Measurements from ENCODE around the gene GANC. TPM values are rescaled to one million over a fixed set of nuclear protein-coding genes. Genes with fewer than 3 reads are reported as not detected.

GANC gene
- total RNA-seq, 1 experiment from 2014 or later = 24.0 TPM

- ChIA-PET CTCF (interaction anchor here (0.6 kb wide), 1 partner anchor 16 kb away, joined by 3 read pairs; no protein-coding TSS in a partner anchor), POLR2A (interaction anchor here (1.1 kb wide), 1 partner anchor 8 kb away, joined by 3 read pairs; no protein-coding TSS in a partner anchor)
- TF ChIP-seq, protein P1, sequence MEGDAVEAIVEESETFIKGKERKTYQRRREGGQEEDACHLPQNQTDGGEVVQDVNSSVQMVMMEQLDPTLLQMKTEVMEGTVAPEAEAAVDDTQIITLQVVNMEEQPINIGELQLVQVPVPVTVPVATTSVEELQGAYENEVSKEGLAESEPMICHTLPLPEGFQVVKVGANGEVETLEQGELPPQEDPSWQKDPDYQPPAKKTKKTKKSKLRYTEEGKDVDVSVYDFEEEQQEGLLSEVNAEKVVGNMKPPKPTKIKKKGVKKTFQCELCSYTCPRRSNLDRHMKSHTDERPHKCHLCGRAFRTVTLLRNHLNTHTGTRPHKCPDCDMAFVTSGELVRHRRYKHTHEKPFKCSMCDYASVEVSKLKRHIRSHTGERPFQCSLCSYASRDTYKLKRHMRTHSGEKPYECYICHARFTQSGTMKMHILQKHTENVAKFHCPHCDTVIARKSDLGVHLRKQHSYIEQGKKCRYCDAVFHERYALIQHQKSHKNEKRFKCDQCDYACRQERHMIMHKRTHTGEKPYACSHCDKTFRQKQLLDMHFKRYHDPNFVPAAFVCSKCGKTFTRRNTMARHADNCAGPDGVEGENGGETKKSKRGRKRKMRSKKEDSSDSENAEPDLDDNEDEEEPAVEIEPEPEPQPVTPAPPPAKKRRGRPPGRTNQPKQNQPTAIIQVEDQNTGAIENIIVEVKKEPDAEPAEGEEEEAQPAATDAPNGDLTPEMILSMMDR (IDR thresholded peaks at IDR 0.05; ENCODE audit: unreplicated experiment) = no peak
- BruUV-seq (replicated peaks) = no TSS peak
- Mint-ChIP-seq H3K27me3 (ENCODE audit: insufficient read depth, unreplicated experiment) (no peaks in the 10 kb centered on the region), H3K36me3 (ENCODE audit: insufficient read depth, unreplicated experiment) (no peaks in the 10 kb centered on the region), H3K9me3 (ENCODE audit: unreplicated experiment) (no peaks in the 10 kb centered on the region), H3K4me1 (ENCODE audit: insufficient read depth, unreplicated experiment) (no peaks in the 10 kb centered on the region), H3K27ac (ENCODE audit: low read depth, unreplicated experiment) (no peak overlapping the region), H3K4me3 (ENCODE audit: unreplicated experiment) (no peak overlapping the region)
- DNase-seq (ENCODE audit: unreplicated experiment) = no peak
- intact Hi-C loops (cut with micrococcal nuclease) = no loop called here
These were observed 101.8 kb downstream of the GANC start for GRCh38 chr15:42374810-42375209.

GRCh38 chr15:42375252-42375651, 102.3 kb downstream of the GANC start:
- intact Hi-C loops (cut with micrococcal nuclease) = no loop called here
- no peak overlapping the region for H3K27ac Mint-ChIP-seq (ENCODE audit: low read depth, unreplicated experiment)
- H3K4me3 Mint-ChIP-seq (ENCODE audit: unreplicated experiment) = no peak overlapping the region
- no peaks in the 10 kb centered on the region for H3K9me3 Mint-ChIP-seq (ENCODE audit: unreplicated experiment)
- TF ChIP-seq, protein P1 (IDR thresholded peaks at IDR 0.05; ENCODE audit: unreplicated experiment) = no peak
- no peaks in the 10 kb centered on the region for H3K36me3 Mint-ChIP-seq (ENCODE audit: insufficient read depth, unreplicated experiment)
- no peaks in the 10 kb centered on the region for H3K4me1 Mint-ChIP-seq (ENCODE audit: insufficient read depth, unreplicated experiment)
- no peaks in the 10 kb centered on the region for H3K27me3 Mint-ChIP-seq (ENCODE audit: insufficient read depth, unreplicated experiment)
- BruUV-seq (replicated peaks) = no TSS peak
- ChIA-PET POLR2A (no interaction called here), CTCF (interaction anchor here (0.5 to 0.6 kb wide), 2 partner anchors 16 to 18 kb away, joined by 3 read pairs; no protein-coding TSS in a partner anchor)
- no peak for DNase-seq (ENCODE audit: unreplicated experiment)

GRCh38 chr15:42375941-42376340, 102.9 kb downstream of the GANC start:
- ChIA-PET POLR2A (no interaction called here), CTCF (interaction anchor here (0.5 to 1.2 kb wide), 2 partner anchors 9 to 19 kb away, joined by 3 read pairs; no protein-coding TSS in a partner anchor)
- Mint-ChIP-seq H3K4me3 (ENCODE audit: unreplicated experiment) (no peak overlapping the region), H3K36me3 (ENCODE audit: insufficient read depth, unreplicated experiment) (no peaks in the 10 kb centered on the region), H3K27me3 (ENCODE audit: insufficient read depth, unreplicated experiment) (no peaks in the 10 kb centered on the region), H3K27ac (ENCODE audit: low read depth, unreplicated experiment) (no peak overlapping the region), H3K4me1 (ENCODE audit: insufficient read depth, unreplicated experiment) (no peaks in the 10 kb centered on the region), H3K9me3 (ENCODE audit: unreplicated experiment) (no peaks in the 10 kb centered on the region)
- TF ChIP-seq, protein P1 (IDR thresholded peaks at IDR 0.05; ENCODE audit: unreplicated experiment) = no peak
- intact Hi-C loops (cut with micrococcal nuclease) = no loop called here
- no peak for DNase-seq (ENCODE audit: unreplicated experiment)
- BruUV-seq (replicated peaks) = no TSS peak

DNA sequence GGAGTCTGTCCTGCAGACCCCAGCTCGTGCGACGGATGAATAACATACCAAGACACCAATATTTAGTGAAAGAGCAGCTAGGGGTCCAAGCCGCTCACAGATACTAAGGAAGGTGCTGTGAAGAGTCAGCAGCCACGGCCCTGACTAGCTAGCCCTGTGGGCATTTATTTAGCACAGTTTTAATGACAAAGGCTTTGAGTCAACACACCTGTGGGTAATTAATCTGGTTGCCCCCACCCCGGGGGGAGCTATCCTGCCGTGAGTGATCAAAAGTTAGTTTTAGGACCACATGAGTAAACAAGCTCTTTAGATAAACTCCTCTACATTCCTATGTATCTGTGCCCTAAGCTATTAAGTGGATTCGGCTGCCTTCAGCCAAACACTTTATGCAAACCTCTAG, 105.0 kb downstream of the GANC start:
- no peak for DNase-seq (ENCODE audit: unreplicated experiment)
- TF ChIP-seq, protein P1 (IDR thresholded peaks at IDR 0.05; ENCODE audit: unreplicated experiment) = no peak
- H3K27me3 Mint-ChIP-seq (ENCODE audit: insufficient read depth, unreplicated experiment) = no peaks in the 10 kb centered on the region
- H3K27ac Mint-ChIP-seq (ENCODE audit: low read depth, unreplicated experiment) = no peak overlapping the region
- ChIA-PET CTCF (interaction anchor here (0.7 to 1.2 kb wide), 2 partner anchors 11 to 13 kb away, joined by 3 to 4 read pairs; no protein-coding TSS in a partner anchor), POLR2A (interaction anchor here (0.8 kb wide), 1 partner anchor 11 kb away, joined by 3 read pairs; no protein-coding TSS in a partner anchor)
- no peaks in the 10 kb centered on the region for H3K4me1 Mint-ChIP-seq (ENCODE audit: insufficient read depth, unreplicated experiment)
- intact Hi-C loops (cut with micrococcal nuclease) = no loop called here
- no peak overlapping the region for H3K4me3 Mint-ChIP-seq (ENCODE audit: unreplicated experiment)
- no TSS peak for BruUV-seq (replicated peaks)
- no peaks in the 10 kb centered on the region for H3K36me3 Mint-ChIP-seq (ENCODE audit: insufficient read depth, unreplicated experiment)
- H3K9me3 Mint-ChIP-seq (ENCODE audit: unreplicated experiment) = no peaks in the 10 kb centered on the region

Data from MCF 10A (cell line).